K562 (cell line): ENCODE data around the gene UTS2R. TPM values are rescaled to one million over a fixed set of nuclear protein-coding genes. Genes with fewer than 3 reads are reported as not detected.
A peak's percentile ranks its signal among the peaks of the same experiment; 100 is the strongest.

Experiments
- ARID1B ChIP-seq: fragments of 450-650 bp; IDR thresholded peaks from 2 replicates; pipeline ENCODE4 v1.6.1; 2016; ENCODE audit warnings: antibody characterized with exemption, mild to moderate bottlenecking, inconsistent platforms
- BRD9 ChIP-seq: fragments of 450-650 bp; IDR thresholded peaks from 2 replicates; pipeline ENCODE4 v1.6.1; 2018; ENCODE audit warnings: low read depth; ENCODE audit not compliant: partially characterized antibody
- CCNT2 ChIP-seq: IDR thresholded peaks from 2 replicates; pipeline ENCODE4 v1.6.1; 2011; ENCODE audit warnings: borderline replicate concordance, low read depth, mild to moderate bottlenecking, moderate library complexity, mixed read lengths, low read length; ENCODE audit not compliant: insufficient read length; ENCODE audit errors: extremely low read depth
- CREBBP ChIP-seq: IDR thresholded peaks from one replicate; pipeline ENCODE4 v1.6.1; 2012; ENCODE audit warnings: low read depth, mild to moderate bottlenecking, control low read depth, inconsistent platforms, low read length
- EP400 ChIP-seq: fragments of 450-650 bp; IDR thresholded peaks from 2 replicates; pipeline ENCODE4 v1.6.1; 2017; ENCODE audit warnings: antibody characterized with exemption, mild to moderate bottlenecking, moderate library complexity
- GABPA ChIP-seq: fragments of 200-800 bp; sonication (Bioruptor generic); conservative IDR thresholded peaks from 2 replicates; pipeline ENCODE4 v1.6.1; 2016; ENCODE audit warnings: low read depth, missing genetic modification characterization, missing compliant biosample characterization
- GATA2 ChIP-seq: sonication (generic); formaldehyde crosslinking; IDR thresholded peaks from 2 replicates; pipeline ENCODE4 v1.4.0; 2020; ENCODE audit warnings: mild to moderate bottlenecking, missing genetic modification reagents
- HDAC2 ChIP-seq: fragments of 450-650 bp; IDR thresholded peaks from 2 replicates; pipeline ENCODE4 v1.6.1; 2016; ENCODE audit warnings: mild to moderate bottlenecking
- HINFP ChIP-seq: fragments of 450-650 bp; conservative IDR thresholded peaks from 2 replicates; pipeline ENCODE4 v1.6.1; 2016; ENCODE audit warnings: missing genetic modification characterization, low read depth, mild to moderate bottlenecking, control low read depth, missing compliant biosample characterization
- HMBOX1 ChIP-seq: sonication (generic); IDR thresholded peaks from 2 replicates; pipeline ENCODE4 v1.6.1; 2016
- IRF1 ChIP-seq: sonication (generic); formaldehyde crosslinking; IDR thresholded peaks from 2 replicates; pipeline ENCODE4 v1.8.0; 2022; ENCODE audit warnings: missing genetic modification reagents, mild to moderate bottlenecking, borderline replicate concordance
- JUND ChIP-seq, 2 experiments: IDR thresholded peaks; 2 replicates in 1 of 2; 3 replicates in 1 of 2; pipeline ENCODE4 v1.6.1; 2011; ENCODE audit warnings: borderline replicate concordance in 2 of 2, low read depth in 2 of 2, low read length in 2 of 2, improper control_type of control experiment in 1 of 2, missing biosample characterization in 1 of 2, missing genetic modification characterization in 1 of 2, missing genetic modification reagents in 1 of 2
- LEF1 ChIP-seq: fragments of 450-650 bp; IDR thresholded peaks from 2 replicates; pipeline ENCODE4 v1.6.1; 2016; ENCODE audit warnings: mild to moderate bottlenecking
- MAFG ChIP-seq: fragments of 450-650 bp; conservative IDR thresholded peaks from 2 replicates; pipeline ENCODE4 v1.6.1; 2016; ENCODE audit warnings: missing genetic modification characterization, missing compliant biosample characterization
- MED1 ChIP-seq: sonication (generic); formaldehyde crosslinking; IDR thresholded peaks from 2 replicates; pipeline ENCODE4 v1.8.1; 2023; ENCODE audit warnings: missing genetic modification reagents, borderline replicate concordance
- PHF8 ChIP-seq: fragments of 200-600 bp; sonication (generic); IDR thresholded peaks from 2 replicates; pipeline ENCODE4 v1.6.1; 2012; ENCODE audit warnings: mixed run types, mild to moderate bottlenecking, inconsistent platforms, low read length, moderate library complexity, borderline replicate concordance
- POLR2AphosphoS5 ChIP-seq: IDR thresholded peaks from 2 replicates; pipeline ENCODE4 v1.6.1; 2011; ENCODE audit warnings: mild to moderate bottlenecking, low read depth, low read length, moderate library complexity; ENCODE audit not compliant: control insufficient read depth, insufficient read depth
- ZNF146 ChIP-seq: IDR thresholded peaks from one replicate; pipeline ENCODE4 v1.6.1; 2018; ENCODE audit warnings: missing compliant biosample characterization; ENCODE audit not compliant: unreplicated experiment
- ZNF263 ChIP-seq: sonication (generic); formaldehyde crosslinking; IDR thresholded peaks from 2 replicates; pipeline ENCODE4 v1.8.0; 2022; ENCODE audit warnings: mild to moderate bottlenecking, missing genetic modification reagents, borderline replicate concordance
- polyA plus RNA-seq, 8 experiments: library from polyadenylated mRNA; depleted of rRNA in 4 of 8; stranded (reverse) in 5 of 8; unstranded in 3 of 8; fragments of >200 nt; fragmentation: Nextera tagmentation in 2 of 8; fragmentation: Illumina TruSeq in 1 of 8; extraction: Ambion mirVana in 2 of 8; extraction: Trizol in 1 of 8; gene quantifications; 2 replicates each; pipeline versions ENCODE4 v1.2.1 to v1.2.3, GENCODE V29; 2011 to 2014; ENCODE audit warnings: inconsistent platforms in 1 of 8, missing spikeins in 1 of 8
- total RNA-seq, 7 experiments: library from RNA; depleted of rRNA in 6 of 7; stranded (reverse); fragments of >200 nt in 6 of 7; fragmentation: Illumina TruSeq in 2 of 7; extraction: Trizol in 2 of 7; gene quantifications; 2 replicates each; pipeline versions ENCODE4 v1.2.1 to v1.2.3, GENCODE V29; 2011 to 2021; ENCODE audit warnings: low replicate concordance in 1 of 7

The UTS2R gene
- total and polyA plus RNA-seq, 9 of the 15 experiments (the other 6 are each of a cell fraction or from before 2014, with no cell fraction given) = 0.22 TPM; not detected in 8

- TF ChIP-seq ZNF263 (CRISPR knock-in tag) = no peak
- 0 out of 2 replicates have a peak, but pooled peaks have one; percentile 9 for TF ChIP-seq EP400
- TF ChIP-seq MED1 = no peak
- no peak for TF ChIP-seq IRF1 (CRISPR knock-in tag)
- peak; percentile 99 for TF ChIP-seq CREBBP
- TF ChIP-seq MAFG (tag) = no peak
- TF ChIP-seq ZNF146 (CRISPR knock-in tag) = no peak
- TF ChIP-seq POLR2AphosphoS5 = peak; percentile 81
- peak; percentile 50; the same call in 1 of the 2 replicates for TF ChIP-seq PHF8
- peak; percentile 85 for TF ChIP-seq HINFP (tag)
- TF ChIP-seq GABPA (tag) = peak; percentile 52; the same call in 1 of the 2 replicates
- TF ChIP-seq GATA2 (CRISPR knock-in tag) = 0 out of 2 replicates have a peak, but pooled peaks have one; percentile 15
- TF ChIP-seq CCNT2 = no peak
- peak; percentile 2 for TF ChIP-seq BRD9
- TF ChIP-seq LEF1 = peak; percentile 28; the same call in 1 of the 2 replicates
- peak; percentile 67 for TF ChIP-seq HMBOX1
- TF ChIP-seq JUND (IDR thresholded peaks at IDR 0.05; ENCODE audit: borderline replicate concordance, low read depth, low read length) = peak; percentile 49; the same call in 1 of the 2 replicates
- TF ChIP-seq JUND (tag; IDR thresholded peaks at IDR 0.05; ENCODE audit: borderline replicate concordance, low read depth, low read length) = 0 out of 3 replicates have a peak, but pooled peaks have one; percentile 16
- TF ChIP-seq ARID1B = no peak; the same call in 1 of the 2 replicates
- peak; percentile 33; the same call in 1 of the 2 replicates for TF ChIP-seq HDAC2
Observed at GRCh38 chr17:82367724-82368524, 3.6 kb upstream of the UTS2R start (continued).
